GM19023 (cell line): ENCODE measurements around the gene TOX2.
A peak's percentile ranks its signal among the peaks of the same experiment; 100 is the strongest.

ENCODE experiments used
- ATAC-seq: cut with Tn5 transposase; IDR thresholded peaks from one replicate; pipeline ENCODE4 v1.9.1; 2021; ENCODE audit warnings: mild to moderate bottlenecking, moderate library complexity; ENCODE audit not compliant: unreplicated experiment

The TOX2 gene

DNA sequence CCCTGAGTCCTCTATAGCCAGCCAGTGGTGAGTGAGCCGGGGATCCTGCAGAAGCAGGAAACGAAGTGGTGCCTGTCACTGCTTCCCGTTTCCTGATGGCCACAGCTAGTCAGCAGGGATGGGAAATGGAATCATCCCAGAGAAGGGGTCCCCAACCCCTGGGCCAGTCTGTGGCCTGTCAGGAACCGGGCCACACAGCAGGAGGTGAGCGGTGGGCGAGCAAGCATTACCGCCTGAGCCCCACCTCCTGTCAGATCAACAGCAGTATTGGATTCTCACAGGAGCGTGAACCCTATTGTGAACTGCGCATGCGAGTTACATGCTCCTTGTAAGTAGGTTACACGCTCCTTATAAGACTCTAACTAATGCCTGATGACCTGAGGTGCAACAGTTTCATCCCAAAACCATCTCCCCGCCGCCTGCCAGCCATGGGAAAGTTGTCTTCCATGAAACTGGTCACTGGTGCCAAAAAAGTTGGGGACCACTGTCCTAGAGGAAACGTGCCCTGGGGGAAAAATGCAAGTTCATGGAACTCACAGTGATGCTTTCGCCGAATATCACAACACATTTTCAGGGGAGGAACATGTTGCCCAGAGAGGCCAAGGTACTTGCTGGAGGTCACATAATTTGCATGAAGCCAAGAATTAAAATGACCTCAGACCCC lies 158.5 kb downstream of the TOX2 start:
- ATAC-seq = no peak

GRCh38 chr20:44073675-44074071 lies 159.0 kb downstream of the TOX2 start:
- no peak for ATAC-seq

GRCh38 chr20:44074252-44075151 lies 159.8 kb downstream of the TOX2 start:
- ATAC-seq = no peak

DNA sequence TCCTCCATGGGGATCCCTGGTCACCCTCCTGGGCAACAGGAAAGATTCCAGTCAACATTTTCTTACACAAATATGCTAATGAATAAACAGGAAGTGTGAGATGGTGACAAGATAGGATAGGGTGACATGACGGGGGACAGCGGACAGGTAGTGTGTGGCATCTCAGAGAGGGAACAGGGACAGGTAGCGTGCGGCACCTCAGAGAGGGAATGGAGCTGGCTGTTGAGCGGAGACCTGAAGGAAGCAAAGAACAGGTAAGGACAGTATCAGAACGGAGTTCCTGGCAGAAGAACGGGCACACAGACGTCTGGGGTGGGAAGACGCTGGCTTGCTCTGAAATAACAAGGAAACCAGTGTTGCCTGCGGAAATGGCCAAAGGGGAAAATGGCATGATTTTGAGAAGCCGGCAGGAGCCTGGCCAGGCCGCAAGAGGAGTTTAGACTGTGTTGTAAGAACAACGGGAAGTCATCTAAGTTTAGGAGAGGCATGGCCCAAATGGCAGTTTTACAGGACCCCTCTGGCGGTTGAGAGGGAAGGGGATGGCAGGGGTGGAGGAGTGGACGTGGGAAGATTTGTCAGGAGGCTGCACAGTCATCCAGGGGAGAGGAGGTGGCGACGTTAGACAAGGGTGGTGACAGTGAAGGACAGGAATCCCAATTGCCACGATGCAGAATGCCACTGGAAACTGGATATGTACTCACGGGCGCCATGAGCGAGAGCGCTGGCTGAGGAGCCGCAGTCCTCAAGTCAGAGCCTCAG lies 160.7 kb downstream of the TOX2 start:
- ATAC-seq = no peak

DNA sequence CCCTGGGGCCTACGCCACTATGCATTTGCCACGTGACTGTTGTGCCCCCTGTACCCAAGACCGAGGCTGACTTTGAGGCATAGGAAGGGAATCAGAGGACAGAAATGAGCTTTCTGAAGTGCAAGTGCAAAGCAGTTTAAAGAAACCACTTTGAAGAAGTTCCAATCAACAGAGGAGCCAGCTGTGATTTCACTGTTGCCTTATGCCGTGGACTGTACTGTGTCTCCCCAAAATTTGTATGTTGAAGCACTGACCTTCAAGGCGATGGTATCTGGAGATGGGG lies 161.2 kb downstream of the TOX2 start:
- no peak for ATAC-seq

- no peak for ATAC-seq
Observed at GRCh38 chr20:44079291-44079690, 164.6 kb downstream of the TOX2 start.

- no peak for ATAC-seq
Observed at GRCh38 chr20:44080064-44080463, 165.4 kb downstream of the TOX2 start.

DNA sequence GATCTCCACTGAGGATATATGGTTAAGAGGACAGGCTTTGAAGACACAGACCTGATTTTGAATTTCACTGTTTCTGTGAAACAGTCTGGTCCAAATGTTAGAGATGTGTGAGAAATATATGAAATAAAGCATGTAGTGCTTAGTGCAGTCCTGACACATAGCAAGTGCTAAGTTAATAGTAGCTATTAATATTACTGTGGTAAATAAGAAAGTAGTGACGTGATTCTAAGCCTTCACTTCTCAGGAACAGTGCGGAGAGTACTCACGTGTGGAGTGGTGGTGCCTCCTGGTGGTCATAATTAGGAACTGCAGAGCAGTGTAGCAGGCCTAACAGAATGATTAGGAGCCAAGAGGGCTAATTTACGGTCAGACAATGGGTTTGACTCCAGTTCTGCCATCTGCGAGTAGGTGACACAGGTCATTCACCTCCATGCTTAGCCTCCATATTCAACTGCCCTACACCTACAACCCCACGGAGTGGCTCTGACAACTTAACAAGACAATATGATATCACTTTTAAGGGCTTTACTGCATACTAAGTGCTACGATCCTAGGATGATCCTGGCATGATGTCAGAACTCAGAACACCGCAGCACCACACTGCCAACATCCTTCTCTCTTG lies 166.1 kb downstream of the TOX2 start:
- ATAC-seq = no peak

DNA sequence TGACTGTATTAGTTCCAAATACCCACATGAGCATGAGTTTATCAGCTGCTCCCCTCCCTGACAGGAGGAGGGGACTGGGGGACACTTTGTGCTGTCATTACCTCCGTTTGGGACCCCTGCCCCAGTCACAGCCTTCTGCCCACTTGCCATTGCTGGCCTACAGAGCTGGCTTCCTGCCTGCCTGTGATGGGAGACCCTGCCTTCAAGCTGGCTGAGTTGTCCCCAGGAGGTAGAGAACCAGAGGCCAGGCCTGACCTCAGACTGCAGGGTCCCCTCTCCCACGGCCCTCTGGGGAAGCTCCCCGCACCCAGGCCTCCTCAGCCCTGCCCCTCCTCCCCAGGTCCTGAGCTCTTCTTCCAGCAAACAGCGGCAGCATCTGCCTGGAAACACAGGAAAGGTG lies 166.8 kb downstream of the TOX2 start:
- ATAC-seq = no peak

DNA sequence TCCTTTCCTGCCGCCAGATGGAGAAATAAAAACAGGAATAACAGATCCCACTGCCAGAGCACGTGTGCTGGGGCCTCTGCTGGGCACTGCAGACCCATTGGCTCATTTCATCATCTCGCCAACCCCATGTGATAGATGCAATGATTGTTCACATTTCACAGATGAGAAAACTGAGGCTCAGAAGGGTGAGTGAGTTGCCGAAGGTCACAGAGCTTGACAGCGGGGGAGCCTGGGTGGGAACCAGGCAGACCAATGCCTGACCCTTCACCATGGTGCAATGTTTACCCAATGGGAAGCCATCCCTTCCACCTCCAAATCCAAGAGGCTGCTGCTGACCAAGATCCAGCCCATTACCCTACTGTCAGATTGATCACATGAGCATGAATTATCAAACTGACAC lies 167.2 kb downstream of the TOX2 start:
- no peak for ATAC-seq

DNA sequence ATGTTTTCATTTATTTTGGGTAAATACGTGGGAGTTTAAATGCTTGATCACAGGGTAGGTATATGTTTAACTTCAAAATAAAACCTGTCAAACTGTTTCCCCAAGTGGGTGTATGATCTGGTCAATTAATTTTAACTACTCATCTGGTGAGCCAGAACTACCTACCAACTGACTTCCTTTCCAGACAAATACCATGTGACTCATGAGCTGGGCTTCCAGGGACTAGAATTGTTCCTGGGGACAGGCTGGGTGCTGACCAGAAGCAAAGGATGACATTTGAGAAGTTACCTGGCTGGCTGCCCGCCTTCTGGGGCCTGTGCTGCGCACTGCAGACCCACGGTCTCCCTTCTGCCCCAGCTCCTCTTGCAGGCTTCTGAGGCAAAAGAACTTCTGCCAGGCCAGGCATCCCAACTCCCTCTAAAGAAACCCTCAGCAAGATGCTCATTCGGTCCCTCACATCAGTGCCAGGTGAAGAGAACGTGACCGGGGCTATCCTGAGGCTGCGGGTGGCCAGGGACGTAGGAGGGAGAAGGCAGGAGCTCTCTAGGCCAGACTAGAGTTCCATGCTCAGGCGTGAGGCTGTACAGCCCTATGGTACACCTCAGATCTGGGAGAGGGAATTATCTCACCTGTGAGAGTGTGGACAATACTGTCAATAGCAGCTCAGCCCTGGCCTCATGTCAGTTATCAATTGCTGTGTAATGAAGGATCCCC lies 168.7 kb downstream of the TOX2 start:
- ATAC-seq = no peak

- no peak for ATAC-seq
Observed at GRCh38 chr20:44084439-44084838, 169.8 kb downstream of the TOX2 start.

DNA sequence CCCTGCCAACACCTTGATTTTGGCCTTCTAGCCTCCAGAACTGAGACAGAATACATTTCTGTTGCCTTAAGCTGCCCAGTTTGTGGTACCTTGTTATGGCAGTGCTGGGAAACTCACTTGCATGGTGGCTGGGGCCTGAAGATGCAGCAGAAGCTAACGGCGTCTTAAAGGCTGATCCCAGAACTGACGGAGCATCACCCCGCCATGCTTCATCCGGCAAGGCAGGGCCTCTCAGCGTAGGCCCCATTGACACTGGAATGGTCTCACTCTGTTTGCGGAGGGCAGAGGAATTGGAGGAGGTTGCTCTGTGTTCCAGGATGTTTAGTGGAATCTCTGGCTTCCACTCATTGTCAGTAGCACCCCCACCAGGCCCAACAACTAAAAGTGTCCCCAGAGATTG lies 170.2 kb downstream of the TOX2 start:
- no peak for ATAC-seq

DNA sequence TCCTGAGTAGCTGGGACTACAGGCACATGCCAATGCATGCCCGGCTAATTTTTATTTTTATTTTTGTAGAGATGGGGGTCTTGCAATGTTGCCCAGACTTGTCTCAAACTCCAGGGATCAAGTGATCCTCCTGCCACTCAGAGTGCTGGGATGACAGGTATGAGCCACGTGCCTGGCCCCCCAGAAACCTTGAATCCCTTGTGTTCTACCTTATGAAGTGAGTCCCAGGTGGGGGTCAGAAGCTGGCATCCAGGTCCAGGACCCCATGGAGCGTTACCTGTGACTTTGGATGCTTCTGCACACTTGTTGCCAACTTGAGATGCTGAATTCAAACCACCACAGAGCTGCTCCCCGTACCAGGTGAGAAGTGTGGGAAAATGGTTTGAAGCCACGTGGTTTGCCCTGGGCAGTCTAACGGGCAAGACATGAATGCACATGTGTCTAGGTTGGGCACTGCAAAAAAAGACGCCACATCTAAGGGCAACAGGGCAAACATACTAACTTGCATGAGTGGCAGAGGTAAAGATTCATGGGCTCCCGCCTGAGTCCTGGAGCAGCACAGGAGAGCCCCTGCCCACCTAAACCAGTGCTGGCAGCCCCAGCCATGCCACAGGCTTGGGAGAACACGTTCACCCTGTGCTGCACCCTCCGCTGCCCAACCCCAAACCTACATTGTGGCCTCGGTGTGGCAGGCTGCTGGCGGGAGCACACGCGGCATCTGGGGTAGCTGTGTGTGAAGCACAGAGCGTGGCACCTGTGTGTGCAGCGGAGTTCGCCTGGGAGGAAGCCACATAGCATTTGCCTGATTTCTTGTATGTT lies 171.2 kb downstream of the TOX2 start:
- ATAC-seq = no peak

GRCh38 chr20:44087051-44087856 lies 172.6 kb downstream of the TOX2 start:
- ATAC-seq = no peak

- no peak for ATAC-seq
Observed at GRCh38 chr20:44087857-44088120, 173.1 kb downstream of the TOX2 start.

GRCh38 chr20:44089987-44090674 lies 175.5 kb downstream of the TOX2 start:
- ATAC-seq = peak; percentile 79

GRCh38 chr20:44091026-44091425 lies 176.4 kb downstream of the TOX2 start:
- ATAC-seq = no peak
